HEK293 (cell line): ENCODE measurements around the gene PCDH9.
A peak's percentile ranks its signal among the peaks of the same experiment; 100 is the strongest.

ENCODE experiments used
- BCL6B ChIP-seq: fragments of 450-650 bp; formaldehyde crosslinking; IDR thresholded peaks from 2 replicates; pipeline ENCODE4 v1.5.1; 2017; ENCODE audit warnings: missing biosample characterization, missing genetic modification characterization
- IKZF3 ChIP-seq: fragments of 450-650 bp; IDR thresholded peaks from 2 replicates; pipeline ENCODE4 v1.5.0; 2018; ENCODE audit warnings: missing biosample characterization, mild to moderate bottlenecking, missing genetic modification characterization, moderate library complexity
- KLF17 ChIP-seq: fragments of 450-650 bp; formaldehyde crosslinking; IDR thresholded peaks from 2 replicates; pipeline ENCODE4 v1.5.1; 2016; ENCODE audit warnings: missing biosample characterization, missing genetic modification characterization
- PBX3 ChIP-seq: sonication (generic); formaldehyde crosslinking; IDR thresholded peaks from 2 replicates; pipeline ENCODE4 v1.8.1; 2022; ENCODE audit warnings: mild to moderate bottlenecking, moderate library complexity, missing genetic modification reagents
- REPIN1 ChIP-seq: fragments of 450-650 bp; formaldehyde crosslinking; IDR thresholded peaks from 2 replicates; pipeline ENCODE4 v1.5.1; 2017; ENCODE audit warnings: missing biosample characterization, missing genetic modification characterization, low read depth
- SP7 ChIP-seq: fragments of 450-650 bp; formaldehyde crosslinking; IDR thresholded peaks from 2 replicates; pipeline ENCODE4 v1.5.1; 2016; ENCODE audit warnings: missing biosample characterization, missing genetic modification characterization
- TRIM28 ChIP-seq: IDR thresholded peaks from 2 replicates; pipeline ENCODE4 v1.6.1; 2011; ENCODE audit warnings: low read length, control low read depth, borderline replicate concordance
- ZBTB26 ChIP-seq: fragments of 450-650 bp; formaldehyde crosslinking; optimal IDR thresholded peaks from 2 replicates; pipeline ENCODE3; 2016; ENCODE audit warnings: missing biosample characterization, mild to moderate bottlenecking, missing genetic modification characterization
- ZNF121 ChIP-seq: fragments of 450-650 bp; formaldehyde crosslinking; IDR thresholded peaks from 2 replicates; pipeline ENCODE4 v1.5.1; 2016; ENCODE audit warnings: missing biosample characterization, missing genetic modification characterization
- ZNF133 ChIP-seq: fragments of 450-650 bp; formaldehyde crosslinking; IDR thresholded peaks from 2 replicates; pipeline ENCODE4 v1.5.1; 2016; ENCODE audit warnings: missing biosample characterization, missing genetic modification characterization
- ZNF138 ChIP-seq: fragments of 450-650 bp; formaldehyde crosslinking; IDR thresholded peaks from 2 replicates; pipeline ENCODE4 v1.5.1; 2016; ENCODE audit warnings: missing biosample characterization, missing genetic modification characterization, borderline replicate concordance
- ZNF146 ChIP-seq: fragments of 450-650 bp; formaldehyde crosslinking; IDR thresholded peaks from 2 replicates; pipeline ENCODE4 v1.5.1; 2016; ENCODE audit warnings: missing biosample characterization, missing genetic modification characterization
- ZNF174 ChIP-seq: fragments of 450-650 bp; formaldehyde crosslinking; IDR thresholded peaks from 2 replicates; pipeline ENCODE4 v1.5.0; 2017; ENCODE audit warnings: missing biosample characterization, mild to moderate bottlenecking, missing genetic modification characterization
- ZNF175 ChIP-seq: fragments of 450-650 bp; formaldehyde crosslinking; IDR thresholded peaks from 2 replicates; pipeline ENCODE4 v1.5.1; 2016; ENCODE audit warnings: missing biosample characterization, missing genetic modification characterization
- ZNF211 ChIP-seq: fragments of 450-650 bp; formaldehyde crosslinking; IDR thresholded peaks from 2 replicates; pipeline ENCODE4 v1.5.1; 2016; ENCODE audit warnings: low read depth, missing biosample characterization, missing genetic modification characterization
- ZNF26 ChIP-seq: fragments of 450-650 bp; formaldehyde crosslinking; IDR thresholded peaks from 2 replicates; pipeline ENCODE4 v1.5.1; 2016; ENCODE audit warnings: missing biosample characterization, missing genetic modification characterization
- ZNF341 ChIP-seq: fragments of 450-650 bp; formaldehyde crosslinking; IDR thresholded peaks from 2 replicates; pipeline ENCODE4; 2016; ENCODE audit warnings: low read depth, missing biosample characterization, missing genetic modification characterization
- ZNF366 ChIP-seq: fragments of 450-650 bp; formaldehyde crosslinking; conservative IDR thresholded peaks from 2 replicates; pipeline ENCODE4 v1.5.1; 2016; ENCODE audit warnings: missing biosample characterization, missing genetic modification characterization
- ZNF394 ChIP-seq: fragments of 450-650 bp; formaldehyde crosslinking; IDR thresholded peaks from 2 replicates; pipeline ENCODE4 v1.5.1; 2016; ENCODE audit warnings: missing biosample characterization, missing genetic modification characterization, mild to moderate bottlenecking, moderate library complexity, borderline replicate concordance
- ZNF433 ChIP-seq: fragments of 450-650 bp; formaldehyde crosslinking; IDR thresholded peaks from 2 replicates; pipeline ENCODE4 v1.5.1; 2016; ENCODE audit warnings: missing biosample characterization, missing genetic modification characterization, low read depth
- ZNF501 ChIP-seq: fragments of 450-650 bp; formaldehyde crosslinking; IDR thresholded peaks from 2 replicates; pipeline ENCODE4 v1.5.1; 2016; ENCODE audit warnings: missing biosample characterization, missing genetic modification characterization
- ZNF530 ChIP-seq: fragments of 450-650 bp; formaldehyde crosslinking; IDR thresholded peaks from 2 replicates; pipeline ENCODE4 v1.5.1; 2016; ENCODE audit warnings: low read depth, missing biosample characterization, missing genetic modification characterization
- ZNF610 ChIP-seq: fragments of 450-650 bp; formaldehyde crosslinking; IDR thresholded peaks from 2 replicates; pipeline ENCODE4 v1.5.1; 2016; ENCODE audit warnings: missing biosample characterization, missing genetic modification characterization, borderline replicate concordance
- ZNF626 ChIP-seq: fragments of 450-650 bp; sonication (Bioruptor Pico); formaldehyde crosslinking; IDR thresholded peaks from 2 replicates; pipeline ENCODE4 v1.5.1; 2018; ENCODE audit warnings: missing biosample characterization, missing genetic modification characterization, inconsistent platforms
- ZNF639 ChIP-seq: fragments of 450-650 bp; formaldehyde crosslinking; IDR thresholded peaks from 2 replicates; pipeline ENCODE4 v1.5.1; 2016; ENCODE audit warnings: missing biosample characterization, missing genetic modification characterization
- ZNF645 ChIP-seq: fragments of 450-650 bp; formaldehyde crosslinking; IDR thresholded peaks from 2 replicates; pipeline ENCODE4; 2016; ENCODE audit warnings: missing biosample characterization, missing genetic modification characterization
- ZNF677 ChIP-seq: fragments of 450-650 bp; IDR thresholded peaks from 2 replicates; pipeline ENCODE4 v1.5.0; 2018; ENCODE audit warnings: missing biosample characterization, mild to moderate bottlenecking, missing genetic modification characterization, moderate library complexity
- ZNF704 ChIP-seq: fragments of 450-650 bp; formaldehyde crosslinking; IDR thresholded peaks from 2 replicates; pipeline ENCODE4 v1.5.1; 2016; ENCODE audit warnings: missing biosample characterization, missing genetic modification characterization
- ZNF843 ChIP-seq: fragments of 450-650 bp; formaldehyde crosslinking; IDR thresholded peaks from 2 replicates; pipeline ENCODE4 v1.5.1; 2016; ENCODE audit warnings: missing biosample characterization, missing genetic modification characterization

The PCDH9 gene

GRCh38 chr13:66657165-66657881, 572.8 kb downstream of the PCDH9 start (continued):
- TF ChIP-seq TRIM28, result peak; percentile 89
- no peak for TF ChIP-seq ZNF175
- TF ChIP-seq ZNF133 (tag by site-specific recombination), result no peak
- TF ChIP-seq ZNF610 (tag by site-specific recombination), result no peak
- TF ChIP-seq ZNF626 (tag by site-specific recombination), result no peak
- no peak for TF ChIP-seq BCL6B (tag by site-specific recombination)
- no peak for TF ChIP-seq ZNF341 (tag by site-specific recombination)
- TF ChIP-seq ZNF121, result no peak
- no peak for TF ChIP-seq ZNF174
- no peak for TF ChIP-seq ZNF704 (tag by site-specific recombination)
- TF ChIP-seq PBX3 (CRISPR knock-in tag), result no peak
- no peak for TF ChIP-seq ZNF138 (tag by site-specific recombination)
- TF ChIP-seq ZNF211 (tag by site-specific recombination), result no peak
- peak; percentile 88 for TF ChIP-seq ZNF366
- TF ChIP-seq ZNF677 (tag by site-specific recombination), result no peak
- no peak; the same call in 1 of the 2 replicates for TF ChIP-seq ZNF501 (tag by site-specific recombination)
- TF ChIP-seq ZBTB26 (tag by site-specific recombination), result no peak
- no peak for TF ChIP-seq ZNF645 (tag by site-specific recombination)
- TF ChIP-seq ZNF146 (tag by site-specific recombination), result no peak
- 0 out of 2 replicates have a peak, but pooled peaks have one; percentile 25 for TF ChIP-seq ZNF394
- TF ChIP-seq ZNF26, result no peak
- TF ChIP-seq KLF17, result no peak
- TF ChIP-seq ZNF843 (tag by site-specific recombination), result peak; percentile 45; the same call in 1 of the 2 replicates
- peak; percentile 83 for TF ChIP-seq SP7 (tag by site-specific recombination)
- no peak for TF ChIP-seq REPIN1 (tag by site-specific recombination)
- no peak for TF ChIP-seq ZNF530 (tag by site-specific recombination)
- no peak for TF ChIP-seq ZNF433 (tag by site-specific recombination)
- TF ChIP-seq ZNF639 (tag by site-specific recombination), result peak; percentile 75; the same call in 1 of the 2 replicates
- peak; percentile 48; the same call in 1 of the 2 replicates for TF ChIP-seq IKZF3 (tag by site-specific recombination)
